GM23248 (cell line): ENCODE measurements around the gene EXOC3L2.

Source experiments
- EZH2 ChIP-seq: fragments of 200-600 bp; sonication (generic); IDR thresholded peaks from 2 replicates; pipeline ENCODE4 v1.6.1; 2018; ENCODE audit warnings: antibody characterized with exemption, mild to moderate bottlenecking; ENCODE audit not compliant: insufficient read depth, poor library complexity, severe bottlenecking
- EZH2phosphoT487 ChIP-seq: fragments of 200-600 bp; sonication (generic); IDR thresholded peaks from 2 replicates; pipeline ENCODE4 v1.6.1; 2018; ENCODE audit warnings: antibody characterized with exemption, moderate library complexity, mild to moderate bottlenecking, low read depth; ENCODE audit not compliant: insufficient read depth

DNA sequence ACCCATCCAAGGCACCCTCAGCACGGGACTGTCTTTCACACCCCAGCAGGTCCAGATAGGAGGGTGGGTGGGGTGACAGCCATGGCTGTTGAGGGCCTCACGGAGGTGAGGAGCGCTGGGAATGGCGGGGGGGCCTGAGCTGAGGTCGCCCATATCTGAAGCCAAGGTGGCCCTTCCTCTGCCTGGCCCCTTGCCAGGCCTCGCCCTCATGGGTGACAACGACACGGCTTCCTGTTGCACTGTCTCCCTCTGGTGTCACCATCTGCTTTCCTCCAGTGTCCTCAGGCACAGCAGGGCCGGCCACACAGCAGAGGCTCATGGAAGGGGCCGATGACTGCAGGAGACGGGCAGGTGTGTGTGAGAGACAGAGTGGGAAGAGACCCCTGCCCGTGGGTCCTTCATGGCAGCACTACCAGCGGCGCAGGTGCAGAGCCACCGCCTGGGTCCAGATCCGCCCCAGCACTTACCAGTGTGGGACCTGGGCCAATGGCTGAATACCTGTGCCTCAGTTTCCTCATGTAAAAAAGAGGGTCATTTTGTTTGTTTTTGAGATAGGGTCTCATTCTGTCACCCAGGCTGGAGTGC, 76.3 kb downstream of the EXOC3L2 start:
- TF ChIP-seq EZH2 (no peak), EZH2phosphoT487 (no peak)
